Keratinocyte (primary cell): Measurements from ENCODE around the gene GOLGB1. TPM values are rescaled to one million over a fixed set of nuclear protein-coding genes. Genes with fewer than 3 reads are reported as not detected.

Source experiments
- DNase-seq: peaks from one replicate; pipeline ENCODE4 v3.0.0-alpha.2; 2011; ENCODE audit warnings: low read depth, missing footprints, low spot score
- FAIRE-seq: peaks from 2 replicates; lab custom pipeline; 2011; peaks lifted over from hg19 to GRCh38; lab: Jason Lieb, UNC
- H2AFZ ChIP-seq: 2 replicates; pipeline ENCODE4 v1.6.0; 2012; ENCODE audit warnings: low read length, control low read depth, inconsistent platforms; ENCODE audit not compliant: control insufficient read depth
- H3K27ac ChIP-seq: 2 replicates; pipeline ENCODE4 v1.5.1; 2011; ENCODE audit warnings: low read length; ENCODE audit not compliant: control insufficient read depth, insufficient read depth
- H3K27me3 ChIP-seq: 3 replicates; pipeline ENCODE4 v1.6.0; 2011; ENCODE audit warnings: low read length; ENCODE audit not compliant: control insufficient read depth, insufficient read depth; ENCODE audit errors: extremely low read depth
- H3K36me3 ChIP-seq, 2 experiments: 2 replicates in 1 of 2; 3 replicates in 1 of 2; pipeline ENCODE4 v1.5.1; 2011; ENCODE audit warnings: low read length in 2 of 2, mild to moderate bottlenecking in 1 of 2; ENCODE audit not compliant: control insufficient read depth in 2 of 2, insufficient read depth in 2 of 2; ENCODE audit errors: extremely low read depth in 1 of 2
- H3K4me1 ChIP-seq: 3 replicates; pipeline ENCODE4 v1.5.1; 2011; ENCODE audit warnings: low read length; ENCODE audit not compliant: control insufficient read depth, insufficient read depth; ENCODE audit errors: extremely low read depth
- H3K4me2 ChIP-seq: 3 replicates; pipeline ENCODE4 v1.6.0; 2011; ENCODE audit warnings: low read depth, low read length; ENCODE audit not compliant: control insufficient read depth, insufficient read depth; ENCODE audit errors: extremely low read depth
- H3K4me3 ChIP-seq, 3 experiments: fragments of 200-600 bp in 1 of 3; sonication (generic) in 1 of 3; 2 replicates in 2 of 3; 3 replicates in 1 of 3; pipeline ENCODE4 v1.5.1; 2011 to 2016; ENCODE audit warnings: low read length in 3 of 3, mild to moderate bottlenecking in 3 of 3, control low read depth in 2 of 3, inconsistent platforms in 1 of 3, low read depth in 1 of 3, mixed read lengths in 1 of 3, mixed run types in 1 of 3, moderate library complexity in 1 of 3; ENCODE audit not compliant: control insufficient read depth in 2 of 3, insufficient read depth in 2 of 3; ENCODE audit errors: extremely low read depth in 1 of 3
- H3K79me2 ChIP-seq: 2 replicates; pipeline ENCODE4 v1.6.0; 2012; ENCODE audit warnings: low read length; ENCODE audit not compliant: control insufficient read depth, insufficient read depth
- H3K9ac ChIP-seq: 3 replicates; pipeline ENCODE4 v1.6.0; 2011; ENCODE audit warnings: low read length; ENCODE audit not compliant: control insufficient read depth, insufficient read depth; ENCODE audit errors: extremely low read depth
- H3K9me1 ChIP-seq: 3 replicates; pipeline ENCODE4 v1.6.0; 2011; ENCODE audit warnings: low read length; ENCODE audit not compliant: control insufficient read depth, insufficient read depth; ENCODE audit errors: extremely low read depth
- H3K9me3 ChIP-seq: 2 replicates; pipeline ENCODE4 v1.5.1; 2012; ENCODE audit warnings: low read depth, low read length; ENCODE audit not compliant: control insufficient read depth
- H4K20me1 ChIP-seq: 3 replicates; pipeline ENCODE4 v1.6.0; 2011; ENCODE audit warnings: low read length; ENCODE audit not compliant: control insufficient read depth, insufficient read depth; ENCODE audit errors: extremely low read depth
- EZH2 ChIP-seq: IDR thresholded peaks from one replicate; pipeline ENCODE4 v1.6.1; 2012; ENCODE audit warnings: inconsistent platforms, mild to moderate bottlenecking, low read length, moderate library complexity
- dilution Hi-C: fragments of 300-500 bp; cut with MboI; formaldehyde crosslinking; loops from one replicate; pipeline ENCODE4 v1.7.0; 2020; ENCODE audit warnings: low sequenced_read_pairs; ENCODE audit not compliant: extremely low pct_ligation_motif_present
- polyA plus RNA-seq, 5 experiments: library from polyadenylated mRNA; depleted of rRNA in 3 of 5; stranded (reverse) in 3 of 5; stranded (forward) in 1 of 5; unstranded in 1 of 5; fragments of >200 nt; gene quantifications; 1 replicate in 1 of 5; 2 replicates in 3 of 5; 3 replicates in 1 of 5; pipeline versions ENCODE4 v1.2.1 to v1.2.3, GENCODE V29; 2011 to 2012; ENCODE audit warnings: missing spikeins in 2 of 5, low read depth in 1 of 5, low replicate concordance in 1 of 5
- TF ChIP-seq, protein P1 (sequence below), 3 experiments: IDR thresholded peaks in 1 of 3; conservative IDR thresholded peaks in 1 of 3; optimal IDR thresholded peaks in 1 of 3; 2 replicates in 2 of 3; 3 replicates in 1 of 3; pipeline versions ENCODE3 to v1.5.1; 2011; ENCODE audit warnings: low read length in 3 of 3, mild to moderate bottlenecking in 3 of 3, moderate library complexity in 2 of 3, control low read depth in 1 of 3, inconsistent platforms in 1 of 3; ENCODE audit not compliant: insufficient read depth in 2 of 3; ENCODE audit errors: extremely low read depth in 1 of 3

The GOLGB1 gene
- polyA plus RNA-seq, 1 donor (not counting 4 experiments of a cell fraction or from before 2014, with no cell fraction given), result 21.7 TPM

GRCh38 chr3:121645054-121645453 lies 104.5 kb downstream of the GOLGB1 start:
- no peak for FAIRE-seq
- Histone ChIP-seq H3K27ac (no peak overlapping the region), H3K4me2 (no peak overlapping the region), H2AFZ (no peak overlapping the region), H4K20me1 (no peaks in the 10 kb centered on the region), H3K36me3 (no peaks in the 10 kb centered on the region), H3K4me1 (no peaks in the 10 kb centered on the region), H3K4me3 (no peak overlapping the region), H3K9me1 (no peaks in the 10 kb centered on the region), H3K27me3 (no peaks in the 10 kb centered on the region), H3K79me2 (no peaks in the 10 kb centered on the region), H3K9me3 (no peaks in the 10 kb centered on the region), H3K9ac (no peak overlapping the region)
- TF ChIP-seq, protein P1, sequence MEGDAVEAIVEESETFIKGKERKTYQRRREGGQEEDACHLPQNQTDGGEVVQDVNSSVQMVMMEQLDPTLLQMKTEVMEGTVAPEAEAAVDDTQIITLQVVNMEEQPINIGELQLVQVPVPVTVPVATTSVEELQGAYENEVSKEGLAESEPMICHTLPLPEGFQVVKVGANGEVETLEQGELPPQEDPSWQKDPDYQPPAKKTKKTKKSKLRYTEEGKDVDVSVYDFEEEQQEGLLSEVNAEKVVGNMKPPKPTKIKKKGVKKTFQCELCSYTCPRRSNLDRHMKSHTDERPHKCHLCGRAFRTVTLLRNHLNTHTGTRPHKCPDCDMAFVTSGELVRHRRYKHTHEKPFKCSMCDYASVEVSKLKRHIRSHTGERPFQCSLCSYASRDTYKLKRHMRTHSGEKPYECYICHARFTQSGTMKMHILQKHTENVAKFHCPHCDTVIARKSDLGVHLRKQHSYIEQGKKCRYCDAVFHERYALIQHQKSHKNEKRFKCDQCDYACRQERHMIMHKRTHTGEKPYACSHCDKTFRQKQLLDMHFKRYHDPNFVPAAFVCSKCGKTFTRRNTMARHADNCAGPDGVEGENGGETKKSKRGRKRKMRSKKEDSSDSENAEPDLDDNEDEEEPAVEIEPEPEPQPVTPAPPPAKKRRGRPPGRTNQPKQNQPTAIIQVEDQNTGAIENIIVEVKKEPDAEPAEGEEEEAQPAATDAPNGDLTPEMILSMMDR (optimal IDR thresholded peaks at IDR 0.05 in 1 of 3, IDR thresholded peaks at IDR 0.05 in 1 of 3, conservative IDR thresholded peaks at IDR 0.05 in 1 of 3; ENCODE audit: extremely low read depth in 1 of 3, insufficient read depth in 2 of 3, low read length in 3 of 3), result no peak
- TF ChIP-seq EZH2, result no peak
- dilution Hi-C loops, result no loop called here
- DNase-seq, result no peak

- Histone ChIP-seq H3K4me2 (no peak overlapping the region), H3K4me3 (no peak overlapping the region), H3K4me1 (no peaks in the 10 kb centered on the region), H4K20me1 (no peaks in the 10 kb centered on the region), H3K9me3 (no peaks in the 10 kb centered on the region), H3K36me3 (no peaks in the 10 kb centered on the region), H3K9ac (no peak overlapping the region), H2AFZ (no peak overlapping the region), H3K9me1 (no peaks in the 10 kb centered on the region), H3K27ac (no peak overlapping the region), H3K27me3 (no peaks in the 10 kb centered on the region), H3K79me2 (no peaks in the 10 kb centered on the region)
- FAIRE-seq, result no peak
- no peak for DNase-seq
- TF ChIP-seq, protein P1 (optimal IDR thresholded peaks at IDR 0.05 in 1 of 3, IDR thresholded peaks at IDR 0.05 in 1 of 3, conservative IDR thresholded peaks at IDR 0.05 in 1 of 3; ENCODE audit: extremely low read depth in 1 of 3, insufficient read depth in 2 of 3, low read length in 3 of 3), result no peak
- no peak for TF ChIP-seq EZH2
- dilution Hi-C loops, result no loop called here
Observed at GRCh38 chr3:121642601-121643314, 106.8 kb downstream of the GOLGB1 start.
